ENCODE results near the gene PPEF1. TPM values are rescaled to one million over a fixed set of nuclear protein-coding genes. Genes with fewer than 3 reads are reported as not detected.

The PPEF1 gene
- total RNA-seq, 1 experiment from 2014 or later, result 1.6 TPM

DNA sequence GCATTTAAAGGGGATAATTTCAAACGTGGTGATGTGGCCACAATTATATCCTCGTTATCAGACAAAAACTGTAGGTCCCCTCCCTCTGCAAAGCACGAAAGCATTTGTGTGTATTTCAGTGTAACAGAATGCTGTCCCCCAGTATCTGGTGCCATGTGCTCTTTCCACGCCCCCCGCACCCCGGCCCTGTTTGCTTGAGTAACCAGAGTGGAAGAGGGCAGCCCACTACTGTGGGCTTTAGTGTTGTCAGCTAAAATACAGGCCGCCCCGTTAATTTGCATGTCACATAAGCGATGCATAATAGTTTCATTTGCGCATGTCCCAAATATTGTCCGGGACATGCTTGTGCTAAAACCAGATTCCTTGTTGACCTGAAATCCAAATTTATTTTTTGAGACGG is 166.4 kb downstream of the PPEF1 start:
- DNase-seq (ENCODE audit: extremely low read depth, low read depth), result no peak

- DNase-seq (ENCODE audit: extremely low read depth, low read depth), result no peak
Measured at GRCh38 chrX:18874560-18875255, 167.3 kb downstream of the PPEF1 start.

GRCh38 chrX:18875256-18875878 is 167.9 kb downstream of the PPEF1 start:
- no peak for DNase-seq (ENCODE audit: extremely low read depth, low read depth)

- no peak for DNase-seq (ENCODE audit: extremely low read depth, low read depth)
Measured at GRCh38 chrX:18877469-18877868, 170.0 kb downstream of the PPEF1 start.

Other genes with a start within 250 kb of the PPEF1 start
- gene RS1, start 35.5 kb upstream of the PPEF1 start, total RNA-seq (2014; rRNA removed; shearing (Covaris generic)), result not detected in 2 replicates